ENCODE data around the gene NFKBIZ.
A peak's percentile ranks its signal among the peaks of the same experiment; 100 is the strongest.

NFKBIZ gene

GRCh38 chr3:101848754-101849713 lies at the start of gene NFKBIZ:
TSS of gene NFKBIZ (plus strand) at chr3:101849514. CDS start at chr3:101849629, 115 bp downstream.
- DNase-seq = peak; percentile 95

GRCh38 chr3:101801174-101801573 lies 48.1 kb upstream of the NFKBIZ start:
- DNase-seq = no peak

GRCh38 chr3:101802179-101802578 lies 47.1 kb upstream of the NFKBIZ start:
- DNase-seq = no peak

GRCh38 chr3:101803173-101803782 lies 46.0 kb upstream of the NFKBIZ start:
- DNase-seq = peak; percentile 75

- DNase-seq = no peak
Measured at GRCh38 chr3:101803939-101804338, 45.4 kb upstream of the NFKBIZ start.

- DNase-seq = no peak
Measured at GRCh38 chr3:101806491-101806890, 42.8 kb upstream of the NFKBIZ start.

- no peak for DNase-seq
Measured at GRCh38 chr3:101807888-101808287, 41.4 kb upstream of the NFKBIZ start.

GRCh38 chr3:101809178-101810021 lies 39.9 kb upstream of the NFKBIZ start:
- peak; percentile 59 for DNase-seq

- no peak for DNase-seq
Measured at GRCh38 chr3:101810022-101810418, 39.3 kb upstream of the NFKBIZ start.

GRCh38 chr3:101811875-101812274 lies 37.4 kb upstream of the NFKBIZ start:
- DNase-seq = no peak

GRCh38 chr3:101812895-101813294 lies 36.4 kb upstream of the NFKBIZ start:
- no peak for DNase-seq

GRCh38 chr3:101813817-101814440 lies 35.4 kb upstream of the NFKBIZ start:
- no peak for DNase-seq

- no peak for DNase-seq
Measured at GRCh38 chr3:101814835-101815234, 34.5 kb upstream of the NFKBIZ start.

GRCh38 chr3:101816215-101817149 lies 32.8 kb upstream of the NFKBIZ start:
- DNase-seq = no peak

- DNase-seq = no peak
Measured at GRCh38 chr3:101817992-101818391, 31.3 kb upstream of the NFKBIZ start.

- DNase-seq = no peak
Measured at GRCh38 chr3:101819649-101820206, 29.6 kb upstream of the NFKBIZ start.

- DNase-seq = no peak
Measured at GRCh38 chr3:101821503-101821902, 27.8 kb upstream of the NFKBIZ start.

GRCh38 chr3:101823525-101823924 lies 25.8 kb upstream of the NFKBIZ start:
- DNase-seq = no peak

GRCh38 chr3:101824702-101825101 lies 24.6 kb upstream of the NFKBIZ start:
- no peak for DNase-seq

GRCh38 chr3:101825904-101826445 lies 23.3 kb upstream of the NFKBIZ start:
- no peak for DNase-seq

All from CD4-positive, alpha-beta T cell treated with Interleukin-6 for 4 hours (primary cell).